HepG2 (cell line): ENCODE measurements around the gene IQCH. TPM values are rescaled to one million over a fixed set of nuclear protein-coding genes. Genes with fewer than 3 reads are reported as not detected.

ENCODE experiments used
- FOXM1 ChIP-seq: sonication (generic); formaldehyde crosslinking; IDR thresholded peaks from 2 replicates; pipeline ENCODE4 v1.5.0; 2020; ENCODE audit warnings: missing genetic modification reagents
- IKZF4 ChIP-seq: sonication (generic); formaldehyde crosslinking; IDR thresholded peaks from 2 replicates; pipeline ENCODE4 v1.5.1; 2020; ENCODE audit warnings: borderline replicate concordance, mild to moderate bottlenecking, low read depth, missing genetic modification reagents; ENCODE audit errors: not compliant biosample characterization
- MEIS1 ChIP-seq: sonication (generic); formaldehyde crosslinking; IDR thresholded peaks from 2 replicates; pipeline ENCODE4 v1.9.0; 2021; ENCODE audit warnings: mild to moderate bottlenecking, missing genetic modification reagents, moderate library complexity, borderline replicate concordance
- MIER3 ChIP-seq: IDR thresholded peaks from 2 replicates; pipeline ENCODE4 v1.6.1; 2016; ENCODE audit warnings: missing compliant biosample characterization, borderline replicate concordance
- NFATC3 ChIP-seq: sonication (generic); formaldehyde crosslinking; IDR thresholded peaks from 2 replicates; pipeline ENCODE4 v1.5.1; 2020; ENCODE audit warnings: mild to moderate bottlenecking, missing genetic modification reagents
- NFIC ChIP-seq: IDR thresholded peaks from 2 replicates; pipeline ENCODE4 v1.6.1; 2012; ENCODE audit warnings: mild to moderate bottlenecking, low read length, inconsistent platforms
- NFYC ChIP-seq: IDR thresholded peaks from 2 replicates; pipeline ENCODE4 v1.6.1; 2016; ENCODE audit warnings: missing genetic modification reagents, missing compliant biosample characterization
- NKX3-1 ChIP-seq: sonication (generic); formaldehyde crosslinking; IDR thresholded peaks from 2 replicates; pipeline ENCODE4 v1.5.0; 2020; ENCODE audit warnings: missing genetic modification reagents
- PAWR ChIP-seq: sonication (generic); formaldehyde crosslinking; IDR thresholded peaks from 2 replicates; pipeline ENCODE4 v1.4.0; 2020; ENCODE audit warnings: missing genetic modification reagents, mild to moderate bottlenecking, borderline replicate concordance
- RFX5 ChIP-seq: IDR thresholded peaks from 2 replicates; pipeline ENCODE4 v1.6.1; 2011; ENCODE audit warnings: low read depth, low read length, improper control_type of control experiment
- SP5 ChIP-seq: IDR thresholded peaks from 2 replicates; pipeline ENCODE4 v1.6.1; 2016; ENCODE audit warnings: low read depth, borderline replicate concordance
- TBX2 ChIP-seq: sonication (generic); formaldehyde crosslinking; IDR thresholded peaks from 2 replicates; pipeline ENCODE4 v1.5.0; 2020; ENCODE audit warnings: missing genetic modification reagents, mild to moderate bottlenecking, borderline replicate concordance
- ZFAT ChIP-seq: sonication (generic); formaldehyde crosslinking; conservative IDR thresholded peaks from 2 replicates; pipeline ENCODE4 v1.8.1; 2023; ENCODE audit warnings: missing genetic modification reagents, inconsistent platforms
- ZFX ChIP-seq: sonication (generic); formaldehyde crosslinking; IDR thresholded peaks from 2 replicates; pipeline ENCODE4 v1.4.0; 2020; ENCODE audit warnings: mild to moderate bottlenecking, low read depth, missing genetic modification reagents, moderate library complexity
- ZNF547 ChIP-seq: sonication (generic); formaldehyde crosslinking; IDR thresholded peaks from 2 replicates; pipeline ENCODE4 v1.5.1; 2020; ENCODE audit warnings: mild to moderate bottlenecking, missing genetic modification reagents
- ZNF792 ChIP-seq: IDR thresholded peaks from 2 replicates; pipeline ENCODE4 v1.6.1; 2016
- polyA plus RNA-seq, 8 experiments: library from polyadenylated mRNA; depleted of rRNA in 3 of 8; stranded (reverse) in 7 of 8; unstranded in 1 of 8; fragments of >200 nt; fragmentation: Illumina TruSeq in 4 of 8; extraction: Trizol in 4 of 8; gene quantifications; 2 replicates each; pipeline versions ENCODE4 v1.2.1 to v1.2.3, GENCODE V29; 2011 to 2016; ENCODE audit warnings: low read depth in 4 of 8, missing spikeins in 1 of 8, mixed read lengths in 1 of 8; ENCODE audit not compliant: insufficient read depth in 1 of 8
- total RNA-seq, 5 experiments: library from RNA; depleted of rRNA; stranded (reverse); fragments of >200 nt; fragmentation: Illumina TruSeq; extraction: Trizol; gene quantifications; 2 replicates each; pipeline ENCODE4 v1.2.3, GENCODE V29; 2016; ENCODE audit warnings: low read depth in 1 of 5
- TF ChIP-seq, protein P1 (sequence below): sonication (generic); formaldehyde crosslinking; IDR thresholded peaks from 2 replicates; pipeline ENCODE4 v1.4.0; 2020; ENCODE audit warnings: missing genetic modification reagents
- TF ChIP-seq, protein P2 (sequence below): sonication (generic); formaldehyde crosslinking; IDR thresholded peaks from 2 replicates; pipeline ENCODE4 v1.5.1; 2020; ENCODE audit warnings: missing genetic modification reagents, mild to moderate bottlenecking, borderline replicate concordance
- TF ChIP-seq, protein P3 (sequence below): sonication (generic); IDR thresholded peaks from 2 replicates; pipeline ENCODE4 v1.6.1; 2016; ENCODE audit warnings: low read depth, borderline replicate concordance
- TF ChIP-seq, protein P4 (sequence below): sonication (generic); formaldehyde crosslinking; IDR thresholded peaks from 2 replicates; pipeline ENCODE4 v1.8.1; 2023; ENCODE audit warnings: missing genetic modification reagents, mild to moderate bottlenecking, borderline replicate concordance
- TF ChIP-seq, protein P5 (sequence below): sonication (generic); formaldehyde crosslinking; conservative IDR thresholded peaks from 2 replicates; pipeline ENCODE4 v1.5.0; 2020; ENCODE audit warnings: missing genetic modification reagents
- TF ChIP-seq, protein P6 (sequence below): IDR thresholded peaks from 2 replicates; pipeline ENCODE4 v1.6.1; 2016; ENCODE audit warnings: low read depth

IQCH gene
- total and polyA plus RNA-seq, 2 of the 13 experiments (the other 11 are each of a cell fraction or from before 2014, with no cell fraction given) = 0.16 to 0.55 TPM

DNA sequence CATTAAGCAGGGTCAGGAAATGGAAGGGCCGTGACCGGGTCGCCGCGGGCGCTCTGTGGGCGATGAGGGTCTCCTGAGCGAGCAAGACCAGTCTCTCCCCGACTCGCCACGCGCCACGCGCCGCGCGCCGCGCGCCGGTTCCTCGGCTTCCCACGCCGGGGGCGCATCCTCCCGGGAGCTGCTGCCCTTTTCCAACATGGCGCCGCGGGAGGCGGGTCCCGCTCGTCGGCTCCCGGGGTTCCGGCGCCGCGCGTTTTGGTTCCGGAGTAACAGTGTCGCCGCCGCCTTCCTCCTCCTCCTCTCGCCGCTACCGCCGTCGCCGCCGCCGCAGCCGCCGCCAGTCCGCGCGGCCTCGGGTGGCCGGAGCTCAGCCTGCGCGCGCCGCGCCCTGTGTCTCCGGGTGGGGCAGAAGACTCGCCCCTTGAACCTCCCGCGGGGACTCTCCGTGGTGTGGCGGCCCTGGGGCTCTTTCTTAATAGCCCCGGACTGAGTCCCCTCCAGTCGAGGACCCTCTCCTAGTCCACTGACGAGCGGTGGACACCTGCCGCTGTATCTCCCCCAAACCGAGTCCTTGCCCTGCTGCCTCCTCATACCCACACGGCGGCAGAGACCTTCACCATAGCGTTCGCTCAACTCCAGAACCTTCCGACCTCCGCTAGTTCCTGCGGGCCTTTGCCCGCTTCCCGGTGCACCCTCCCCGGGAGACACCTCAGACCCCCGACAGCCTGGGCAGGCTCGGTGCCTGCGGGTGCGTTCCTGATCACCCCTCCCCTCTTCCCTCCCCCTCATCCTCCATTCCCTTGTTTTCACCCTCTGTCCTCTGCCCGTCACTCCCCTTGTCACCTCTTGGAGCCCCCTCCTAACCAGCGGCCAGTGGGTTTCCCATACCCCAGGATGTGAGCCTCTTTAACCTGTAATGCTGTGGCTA lies 288.1 kb downstream of the IQCH start, which contains the start of gene MAP2K5 (continued):
- TF ChIP-seq FOXM1 (no peak), NFATC3 (no peak), RFX5 (no peak), SP5 (CRISPR knock-in tag) (no peak), ZNF792 (CRISPR knock-in tag) (0 out of 2 replicates have a peak, but pooled peaks have one; percentile 18), NFYC (no peak), ZFAT (CRISPR knock-in tag) (no peak), IKZF4 (CRISPR knock-in tag) (peak; percentile 77), MIER3 (no peak), ZFX (peak; percentile 39), NKX3-1 (CRISPR knock-in tag) (no peak), TBX2 (CRISPR knock-in tag) (peak; percentile 68; the same call in 1 of the 2 replicates), NFIC (no peak), PAWR (CRISPR knock-in tag) (0 out of 2 replicates have a peak, but pooled peaks have one; percentile 31), ZNF547 (no peak; the same call in 1 of the 2 replicates), MEIS1 (CRISPR knock-in tag) (no peak)
- TF ChIP-seq, protein P1, sequence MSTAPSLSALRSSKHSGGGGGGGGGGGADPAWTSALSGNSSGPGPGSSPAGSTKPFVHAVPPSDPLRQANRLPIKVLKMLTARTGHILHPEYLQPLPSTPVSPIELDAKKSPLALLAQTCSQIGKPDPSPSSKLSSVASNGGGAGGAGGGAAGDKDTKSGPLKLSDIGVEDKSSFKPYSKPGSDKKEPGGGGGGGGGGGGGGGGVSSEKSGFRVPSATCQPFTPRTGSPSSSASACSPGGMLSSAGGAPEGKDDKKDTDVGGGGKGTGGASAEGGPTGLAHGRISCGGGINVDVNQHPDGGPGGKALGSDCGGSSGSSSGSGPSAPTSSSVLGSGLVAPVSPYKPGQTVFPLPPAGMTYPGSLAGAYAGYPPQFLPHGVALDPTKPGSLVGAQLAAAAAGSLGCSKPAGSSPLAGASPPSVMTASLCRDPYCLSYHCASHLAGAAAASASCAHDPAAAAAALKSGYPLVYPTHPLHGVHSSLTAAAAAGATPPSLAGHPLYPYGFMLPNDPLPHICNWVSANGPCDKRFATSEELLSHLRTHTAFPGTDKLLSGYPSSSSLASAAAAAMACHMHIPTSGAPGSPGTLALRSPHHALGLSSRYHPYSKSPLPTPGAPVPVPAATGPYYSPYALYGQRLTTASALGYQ = no peak
- TF ChIP-seq, protein P2, sequence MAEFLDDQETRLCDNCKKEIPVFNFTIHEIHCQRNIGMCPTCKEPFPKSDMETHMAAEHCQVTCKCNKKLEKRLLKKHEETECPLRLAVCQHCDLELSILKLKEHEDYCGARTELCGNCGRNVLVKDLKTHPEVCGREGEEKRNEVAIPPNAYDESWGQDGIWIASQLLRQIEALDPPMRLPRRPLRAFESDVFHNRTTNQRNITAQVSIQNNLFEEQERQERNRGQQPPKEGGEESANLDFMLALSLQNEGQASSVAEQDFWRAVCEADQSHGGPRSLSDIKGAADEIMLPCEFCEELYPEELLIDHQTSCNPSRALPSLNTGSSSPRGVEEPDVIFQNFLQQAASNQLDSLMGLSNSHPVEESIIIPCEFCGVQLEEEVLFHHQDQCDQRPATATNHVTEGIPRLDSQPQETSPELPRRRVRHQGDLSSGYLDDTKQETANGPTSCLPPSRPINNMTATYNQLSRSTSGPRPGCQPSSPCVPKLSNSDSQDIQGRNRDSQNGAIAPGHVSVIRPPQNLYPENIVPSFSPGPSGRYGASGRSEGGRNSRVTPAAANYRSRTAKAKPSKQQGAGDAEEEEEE (CRISPR knock-in tag) = no peak
- TF ChIP-seq, protein P3, sequence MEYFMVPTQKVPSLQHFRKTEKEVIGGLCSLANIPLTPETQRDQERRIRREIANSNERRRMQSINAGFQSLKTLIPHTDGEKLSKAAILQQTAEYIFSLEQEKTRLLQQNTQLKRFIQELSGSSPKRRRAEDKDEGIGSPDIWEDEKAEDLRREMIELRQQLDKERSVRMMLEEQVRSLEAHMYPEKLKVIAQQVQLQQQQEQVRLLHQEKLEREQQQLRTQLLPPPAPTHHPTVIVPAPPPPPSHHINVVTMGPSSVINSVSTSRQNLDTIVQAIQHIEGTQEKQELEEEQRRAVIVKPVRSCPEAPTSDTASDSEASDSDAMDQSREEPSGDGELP = no peak
- TF ChIP-seq, protein P4, sequence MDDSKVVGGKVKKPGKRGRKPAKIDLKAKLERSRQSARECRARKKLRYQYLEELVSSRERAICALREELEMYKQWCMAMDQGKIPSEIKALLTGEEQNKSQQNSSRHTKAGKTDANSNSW (CRISPR knock-in tag) = no peak
- TF ChIP-seq, protein P5, sequence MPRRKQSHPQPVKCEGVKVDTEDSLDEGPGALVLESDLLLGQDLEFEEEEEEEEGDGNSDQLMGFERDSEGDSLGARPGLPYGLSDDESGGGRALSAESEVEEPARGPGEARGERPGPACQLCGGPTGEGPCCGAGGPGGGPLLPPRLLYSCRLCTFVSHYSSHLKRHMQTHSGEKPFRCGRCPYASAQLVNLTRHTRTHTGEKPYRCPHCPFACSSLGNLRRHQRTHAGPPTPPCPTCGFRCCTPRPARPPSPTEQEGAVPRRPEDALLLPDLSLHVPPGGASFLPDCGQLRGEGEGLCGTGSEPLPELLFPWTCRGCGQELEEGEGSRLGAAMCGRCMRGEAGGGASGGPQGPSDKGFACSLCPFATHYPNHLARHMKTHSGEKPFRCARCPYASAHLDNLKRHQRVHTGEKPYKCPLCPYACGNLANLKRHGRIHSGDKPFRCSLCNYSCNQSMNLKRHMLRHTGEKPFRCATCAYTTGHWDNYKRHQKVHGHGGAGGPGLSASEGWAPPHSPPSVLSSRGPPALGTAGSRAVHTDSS (CRISPR knock-in tag) = no peak
- TF ChIP-seq, protein P6, sequence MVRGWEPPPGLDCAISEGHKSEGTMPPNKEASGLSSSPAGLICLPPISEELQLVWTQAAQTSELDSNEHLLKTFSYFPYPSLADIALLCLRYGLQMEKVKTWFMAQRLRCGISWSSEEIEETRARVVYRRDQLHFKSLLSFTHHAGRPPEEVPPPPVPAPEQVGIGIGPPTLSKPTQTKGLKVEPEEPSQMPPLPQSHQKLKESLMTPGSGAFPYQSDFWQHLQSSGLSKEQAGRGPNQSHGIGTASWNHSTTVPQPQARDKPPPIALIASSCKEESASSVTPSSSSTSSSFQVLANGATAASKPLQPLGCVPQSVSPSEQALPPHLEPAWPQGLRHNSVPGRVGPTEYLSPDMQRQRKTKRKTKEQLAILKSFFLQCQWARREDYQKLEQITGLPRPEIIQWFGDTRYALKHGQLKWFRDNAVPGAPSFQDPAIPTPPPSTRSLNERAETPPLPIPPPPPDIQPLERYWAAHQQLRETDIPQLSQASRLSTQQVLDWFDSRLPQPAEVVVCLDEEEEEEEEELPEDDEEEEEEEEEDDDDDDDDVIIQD = no peak
